HG03196 (cell line): Measurements from ENCODE around the gene TFEB.

ENCODE experiments used
- ATAC-seq: cut with Tn5 transposase; IDR thresholded peaks from one replicate; pipeline ENCODE4 v1.9.1; 2021; ENCODE audit not compliant: unreplicated experiment

Gene TFEB

DNA sequence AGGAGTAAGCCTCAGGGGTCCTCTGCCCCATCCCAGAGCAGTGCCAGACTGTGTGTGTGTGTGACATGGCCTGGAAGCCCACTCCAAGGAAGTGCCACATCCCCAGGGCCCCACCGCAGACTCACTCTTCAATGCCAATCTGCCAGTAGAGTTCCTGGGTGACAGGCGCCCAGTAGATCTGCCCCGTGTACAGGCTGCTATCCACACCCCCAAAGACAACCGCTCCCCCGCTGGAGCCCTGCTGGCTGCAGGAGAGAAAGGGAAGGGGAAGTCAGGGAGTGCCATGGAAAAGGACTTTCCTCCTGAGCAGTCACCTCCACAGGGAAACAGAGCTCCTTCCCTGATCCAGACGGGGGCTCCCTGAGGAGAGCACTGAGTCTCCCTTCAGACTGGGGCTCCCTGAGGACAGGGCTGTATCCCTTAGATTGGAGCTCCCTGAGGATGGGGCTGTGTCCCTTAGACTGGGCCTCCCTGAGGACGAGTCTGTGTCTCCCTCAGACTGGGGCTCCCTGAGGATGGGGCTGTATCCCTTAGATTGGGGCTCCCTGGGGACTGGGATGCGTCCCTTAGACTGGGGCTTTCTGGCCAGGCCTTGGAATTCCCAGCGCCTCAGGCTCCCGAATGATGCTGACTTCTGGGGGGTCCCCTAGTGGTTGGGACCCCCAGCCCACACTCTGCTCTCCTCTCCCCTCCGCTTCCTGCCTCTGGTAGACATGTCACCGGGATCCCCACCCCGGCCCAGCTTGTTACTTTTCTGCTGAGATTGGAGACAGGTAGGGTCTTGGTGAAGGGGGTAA lies 5.2 kb upstream of the TFEB start:
- no peak for ATAC-seq

DNA sequence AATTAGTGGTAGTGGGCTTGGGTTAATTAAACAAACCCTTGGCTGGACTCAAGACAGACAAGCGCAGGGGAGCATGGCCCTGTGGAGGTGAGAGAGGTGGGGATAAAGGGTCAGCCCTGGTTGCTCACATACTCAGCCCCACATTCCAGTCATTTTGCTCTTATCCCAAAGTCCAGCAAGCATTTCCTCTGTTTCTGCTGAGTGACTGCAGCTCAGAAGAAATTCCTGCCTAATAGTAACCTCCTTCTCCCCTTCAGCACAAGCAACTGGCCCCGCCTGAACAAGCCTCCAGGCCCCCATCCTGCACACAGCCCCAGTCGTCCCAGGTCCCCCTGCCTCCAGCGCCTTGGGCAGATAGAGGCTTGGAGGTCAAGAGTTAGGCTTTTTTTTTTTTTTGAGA lies 3.6 kb upstream of the TFEB start:
- no peak for ATAC-seq

GRCh38 chr6:41737591-41738130 lies 2.3 kb upstream of the TFEB start:
- ATAC-seq: no peak

DNA sequence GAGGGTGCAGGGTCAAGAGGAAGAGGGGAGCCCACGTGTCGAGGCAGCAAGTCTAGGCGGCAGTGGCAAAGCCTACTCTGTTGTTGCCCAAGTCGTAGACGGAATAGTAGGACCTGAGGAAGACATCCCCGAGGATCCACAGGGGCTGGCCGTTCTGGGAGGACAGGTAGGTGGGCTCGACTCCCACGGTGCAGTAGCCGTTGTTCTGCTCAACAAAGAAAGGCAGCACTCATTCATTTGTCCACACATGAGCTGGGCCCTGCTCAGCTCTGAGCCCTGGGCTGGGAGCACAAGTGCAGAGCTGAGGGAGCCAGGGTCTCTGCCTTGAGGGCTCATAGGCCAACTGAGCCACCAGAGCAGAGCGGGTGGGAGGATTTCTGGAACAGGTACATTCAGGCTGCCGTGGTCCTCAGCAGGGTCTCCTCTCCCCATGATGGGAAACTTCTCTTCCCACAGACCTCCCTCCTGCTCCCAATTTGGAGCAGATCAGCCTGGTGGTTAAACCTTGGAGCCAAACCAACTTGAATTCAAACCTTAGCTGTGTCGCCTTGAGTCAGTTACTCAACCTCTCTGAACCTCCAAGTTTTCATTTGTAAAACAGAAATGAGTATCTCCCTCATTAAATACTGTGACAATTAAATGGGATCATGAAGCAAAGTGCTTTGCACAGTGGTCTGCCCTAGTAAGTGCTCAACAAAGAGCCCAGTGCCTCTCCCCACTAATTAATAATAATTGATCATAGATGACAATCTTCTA lies 1.6 kb upstream of the TFEB start:
- ATAC-seq: no peak

DNA sequence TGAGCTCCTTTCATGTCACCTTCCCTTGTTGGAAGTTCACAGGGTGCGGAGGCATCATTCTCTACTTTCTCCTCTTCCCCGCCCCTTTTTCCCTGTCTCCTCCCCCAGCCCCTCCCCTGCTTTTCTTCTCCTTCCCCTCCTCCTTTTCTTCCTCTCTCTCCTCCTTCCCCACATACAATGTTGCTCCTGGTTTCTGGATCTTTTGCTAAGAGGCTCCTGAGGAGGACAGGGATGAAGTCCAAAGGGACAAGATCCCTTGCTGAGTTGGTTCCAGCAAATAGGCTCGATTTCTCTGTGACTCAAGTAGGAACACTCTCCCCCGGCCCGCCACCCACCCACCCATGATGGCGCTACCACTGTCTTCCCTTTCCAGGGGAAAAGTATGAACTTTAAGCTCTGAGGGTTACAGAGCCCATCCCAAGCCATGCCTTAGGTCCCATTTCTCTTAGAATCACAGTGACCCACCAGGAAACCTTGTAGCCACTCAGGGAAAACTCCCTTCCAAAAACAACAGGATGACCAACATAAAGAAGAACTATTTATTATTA lies 852 bp upstream of the TFEB start:
- ATAC-seq: no peak

- peak; percentile 22 for ATAC-seq
Measured at GRCh38 chr6:41734666-41735426, 562 bp downstream of the TFEB start.

GRCh38 chr6:41733707-41734665 lies 1.4 kb downstream of the TFEB start:
- ATAC-seq: peak; percentile 38

DNA sequence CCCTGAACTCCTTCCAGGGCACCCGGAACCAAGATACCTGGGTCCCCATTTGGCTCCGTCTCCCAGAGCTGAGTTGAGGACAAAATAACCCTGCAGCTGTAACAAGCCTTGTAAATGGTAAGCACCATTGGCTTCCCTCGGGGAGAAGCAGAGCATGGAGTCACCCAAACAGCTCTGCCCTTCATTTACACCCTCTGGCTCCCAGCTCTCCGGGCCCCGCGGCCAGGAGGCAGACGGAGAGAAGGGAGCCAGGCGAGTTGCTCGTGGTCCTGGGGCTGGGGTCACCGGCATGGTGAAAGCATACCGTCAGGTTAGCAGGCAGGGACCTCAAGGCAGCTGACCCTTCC lies 2.1 kb downstream of the TFEB start:
- ATAC-seq: no peak

- peak; percentile 23 for ATAC-seq
Measured at GRCh38 chr6:41732591-41733359, 2.6 kb downstream of the TFEB start.

- ATAC-seq: no peak
Measured at GRCh38 chr6:41732149-41732548, 3.3 kb downstream of the TFEB start.

DNA sequence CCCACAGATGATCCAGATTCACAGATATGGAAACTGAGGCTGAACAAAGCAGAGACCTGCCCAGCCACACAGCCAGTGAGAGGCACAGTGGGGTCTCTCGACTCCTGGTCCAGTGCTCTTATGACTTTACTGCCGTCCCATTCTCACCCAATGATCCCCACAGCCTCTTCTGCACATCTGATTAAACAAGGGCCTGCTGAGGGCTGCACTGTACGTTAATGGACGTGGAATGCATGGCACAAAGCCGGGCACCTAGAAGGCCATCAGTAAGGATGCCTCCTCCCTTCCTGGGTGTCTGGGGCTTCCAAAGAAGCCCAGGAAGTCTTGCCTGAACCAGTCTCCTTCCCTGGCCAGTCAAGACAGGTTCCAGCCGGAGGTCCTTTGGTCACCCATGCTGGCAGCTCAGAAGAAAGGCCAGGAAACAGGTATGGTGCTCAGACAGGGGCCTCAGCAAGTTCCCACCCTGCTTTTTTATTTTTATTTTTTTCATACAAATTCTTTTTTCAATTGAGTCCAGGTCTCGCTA lies 3.8 kb downstream of the TFEB start:
- no peak for ATAC-seq

GRCh38 chr6:41730531-41731436 lies 4.6 kb downstream of the TFEB start:
- no peak for ATAC-seq

DNA sequence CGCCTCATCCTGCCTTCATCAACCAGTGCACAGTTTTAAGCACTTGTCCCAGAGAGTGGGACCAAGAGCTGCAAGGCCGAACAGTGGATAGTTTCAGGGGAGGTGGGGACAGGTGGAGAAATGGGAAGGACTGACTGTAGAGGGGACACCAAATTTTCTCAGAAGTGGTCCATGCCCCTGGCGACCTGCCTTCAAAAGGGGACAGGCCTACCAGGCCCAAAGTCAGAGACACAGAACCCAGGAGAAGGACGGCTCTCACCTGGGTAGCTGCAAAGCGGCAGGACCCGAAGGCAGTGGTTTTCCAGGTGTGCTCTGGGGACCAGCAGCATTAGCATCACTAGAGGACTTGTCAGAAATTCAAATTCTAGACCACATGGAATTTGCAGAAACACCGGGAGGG lies 5.8 kb downstream of the TFEB start:
- no peak for ATAC-seq

- ATAC-seq: no peak
Measured at GRCh38 chr6:41728954-41729353, 6.5 kb downstream of the TFEB start.

DNA sequence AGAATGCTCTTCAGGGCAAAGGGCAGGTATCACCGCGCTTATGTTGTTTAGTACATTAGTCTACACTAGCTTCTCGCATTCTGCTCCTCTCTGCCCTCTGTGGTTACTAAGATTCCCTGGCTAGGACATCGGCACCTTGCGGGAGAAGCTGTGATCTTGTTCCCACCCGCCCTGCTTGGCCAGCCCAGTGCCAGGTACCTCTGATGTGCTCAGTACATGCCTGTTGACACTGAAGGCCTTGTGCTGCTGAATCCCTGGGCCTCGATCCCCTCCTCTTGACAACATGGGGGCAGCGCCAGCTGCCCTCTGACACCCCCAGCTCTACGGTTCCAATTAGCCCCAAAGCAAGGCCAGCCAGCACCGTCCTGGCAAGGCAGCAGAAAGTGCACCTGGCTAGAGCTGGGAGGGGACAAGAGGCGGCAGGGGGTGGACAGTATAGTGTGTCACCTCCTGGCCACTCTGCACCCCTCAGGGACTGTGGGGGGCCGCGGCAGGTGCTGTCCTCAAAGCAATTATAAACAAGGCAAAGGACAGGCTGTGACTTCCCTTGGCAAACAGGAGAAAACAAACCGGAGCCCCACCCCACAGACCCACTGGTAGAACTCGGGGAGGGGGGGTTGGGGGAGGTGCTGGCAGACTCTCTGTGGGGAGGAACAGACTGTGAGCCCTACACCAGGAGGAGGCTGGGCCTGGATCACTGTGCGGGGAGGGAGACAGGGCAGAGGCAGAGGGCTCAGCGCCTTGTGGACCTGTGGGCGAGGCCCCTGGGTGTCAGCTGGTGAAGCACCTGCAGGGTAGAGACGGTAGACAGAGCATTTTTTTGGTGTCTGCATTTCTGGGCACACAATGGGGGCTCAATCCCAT lies 7.1 kb downstream of the TFEB start:
- ATAC-seq: no peak

DNA sequence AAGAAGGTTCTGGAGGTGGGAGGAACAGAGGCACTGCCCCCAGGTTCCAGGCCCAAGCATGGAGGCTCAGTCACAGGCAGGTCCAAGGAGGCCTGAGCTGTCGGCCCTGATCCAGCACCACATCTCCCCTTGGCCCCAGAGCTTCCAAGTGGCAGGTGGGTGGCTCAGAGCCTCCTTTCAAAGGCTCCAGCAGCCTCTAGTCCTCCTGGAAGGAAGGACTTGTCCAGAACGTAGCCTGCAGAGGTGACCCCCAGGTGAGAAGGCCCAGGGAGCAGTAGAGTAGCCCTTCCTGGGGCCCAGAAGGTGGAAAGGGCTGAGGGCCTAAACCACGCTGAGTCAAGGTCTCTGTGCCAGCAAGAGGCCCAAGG lies 7.7 kb downstream of the TFEB start:
- ATAC-seq: no peak

DNA sequence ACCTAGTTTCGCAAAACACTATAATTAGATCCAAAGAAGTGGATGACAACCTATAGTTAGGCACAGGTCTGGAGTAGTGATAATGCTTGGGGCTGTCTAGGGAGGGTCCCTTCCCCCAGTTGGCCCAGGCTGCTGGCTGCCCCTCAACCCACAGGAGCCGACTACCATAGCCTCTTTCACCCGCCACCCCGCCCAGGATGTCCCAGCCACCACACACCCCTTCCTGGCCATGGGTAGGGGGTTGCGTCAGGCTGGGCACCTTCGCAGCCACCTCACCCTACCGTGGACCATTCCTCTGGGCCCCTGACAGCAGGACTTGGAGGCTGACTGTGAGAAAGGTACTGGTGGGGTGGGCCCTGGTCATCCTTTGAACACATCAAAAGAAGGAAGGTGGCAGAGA lies 8.5 kb downstream of the TFEB start:
- ATAC-seq: no peak
